ENCODE measurements around the gene MAGEB3.
"Not testable (repeated sequence)": the region's sequence is repeated elsewhere in the genome, so short reads cannot be mapped to it uniquely, and the experiment has no call there.

Gene MAGEB3, protein sequence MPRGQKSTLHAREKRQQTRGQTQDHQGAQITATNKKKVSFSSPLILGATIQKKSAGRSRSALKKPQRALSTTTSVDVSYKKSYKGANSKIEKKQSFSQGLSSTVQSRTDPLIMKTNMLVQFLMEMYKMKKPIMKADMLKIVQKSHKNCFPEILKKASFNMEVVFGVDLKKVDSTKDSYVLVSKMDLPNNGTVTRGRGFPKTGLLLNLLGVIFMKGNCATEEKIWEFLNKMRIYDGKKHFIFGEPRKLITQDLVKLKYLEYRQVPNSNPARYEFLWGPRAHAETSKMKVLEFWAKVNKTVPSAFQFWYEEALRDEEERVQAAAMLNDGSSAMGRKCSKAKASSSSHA

DNA sequence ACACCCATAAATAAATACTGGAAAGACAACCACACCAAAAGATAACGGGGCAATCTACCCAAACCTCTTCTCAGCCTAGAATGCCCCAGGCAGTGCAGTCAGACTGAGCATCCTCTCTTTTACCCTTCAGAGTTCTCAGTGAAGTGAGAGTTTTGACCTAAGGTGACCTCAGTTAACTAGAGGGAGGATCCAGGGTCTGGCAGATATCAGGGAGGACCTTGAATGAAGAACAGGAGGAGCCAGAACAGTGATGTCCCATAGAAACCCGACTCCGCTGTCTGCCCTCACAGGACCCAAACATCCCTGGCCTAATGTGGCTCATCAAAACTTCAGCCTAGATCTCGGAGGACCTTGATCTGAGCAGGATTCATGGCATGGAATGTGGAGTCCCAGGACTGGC lies at the start of gene MAGEB3:
Gene MAGEB3 (plus strand): TSS at position 263 of the 400 bp plus-strand sequence. CDS start 5,268 bp downstream, outside the sequence.
- DNase-seq: no peak

DNA sequence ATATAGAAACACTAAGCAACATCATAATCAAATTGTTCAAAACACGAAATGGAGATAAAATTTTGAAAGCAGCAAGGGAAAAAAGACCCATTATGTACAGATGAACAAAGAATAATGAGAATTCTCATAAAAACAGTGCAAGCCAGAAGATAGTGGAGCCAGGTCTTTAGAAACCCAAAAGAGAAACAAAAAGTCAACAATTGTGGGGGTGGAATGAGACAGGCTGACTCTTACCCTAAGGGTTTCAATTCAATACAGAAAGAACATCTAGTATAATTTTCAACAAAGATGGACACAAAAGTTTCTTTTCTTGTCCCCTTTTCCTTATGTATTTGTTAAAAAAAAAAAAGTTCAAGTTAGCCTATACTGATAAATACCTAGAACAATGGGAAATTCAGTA lies 49.1 kb upstream of the MAGEB3 start:
- DNase-seq: no peak

DNA sequence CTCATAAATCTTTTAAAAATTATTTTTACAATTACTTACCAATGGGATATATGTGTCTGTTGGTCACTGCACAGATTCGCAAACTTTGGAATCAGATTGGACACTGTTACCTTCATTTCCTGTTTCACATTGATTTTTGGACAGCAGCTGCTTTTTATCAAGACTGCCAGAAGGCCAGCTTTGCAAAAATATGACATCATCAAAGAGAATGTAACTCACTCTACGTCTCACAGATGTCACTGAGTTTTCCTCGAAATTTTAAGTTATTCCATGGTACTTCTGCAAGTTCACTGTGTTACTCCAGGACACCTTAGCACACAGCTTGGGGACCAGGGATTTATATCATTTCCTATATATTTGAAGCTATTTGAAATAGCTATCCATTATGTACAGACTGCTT lies 46.9 kb upstream of the MAGEB3 start:
- no peak for DNase-seq

DNA sequence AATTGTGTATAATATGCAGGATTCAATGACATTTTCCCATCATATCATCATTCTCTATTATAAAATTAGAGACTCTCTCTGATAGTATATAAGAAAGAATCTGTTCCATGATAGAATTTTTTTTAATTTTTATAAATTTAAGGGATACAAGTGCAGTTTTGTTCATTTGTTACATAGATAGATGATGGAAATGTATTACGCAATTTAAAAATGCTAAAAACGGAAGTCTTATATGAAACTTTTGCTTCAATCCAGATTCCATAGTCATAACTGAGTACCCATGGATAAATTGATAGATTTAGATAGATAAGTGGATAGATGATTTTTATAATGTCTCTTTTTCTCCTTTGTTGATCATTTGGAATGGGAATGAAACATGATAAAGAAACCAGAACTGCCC lies 40.0 kb upstream of the MAGEB3 start:
- no peak for DNase-seq

DNA sequence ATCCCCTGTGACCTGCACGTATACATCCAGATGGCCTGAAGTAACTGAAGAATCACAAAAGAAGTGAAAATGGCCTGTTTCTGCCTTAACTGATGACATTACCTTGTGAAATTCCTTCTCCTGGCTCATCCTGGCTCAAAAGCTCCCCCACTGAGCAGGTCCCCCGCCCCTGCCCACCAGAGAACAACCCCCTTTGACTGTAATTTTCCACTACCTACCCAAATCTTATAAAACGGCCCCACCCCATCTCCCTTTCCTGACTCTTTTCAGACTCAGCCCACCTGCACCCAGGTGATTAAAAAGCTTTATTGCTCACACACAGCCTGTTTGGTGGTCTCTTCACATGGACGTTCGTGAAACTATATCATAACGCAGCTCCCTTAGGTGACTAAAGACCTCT lies 36.5 kb upstream of the MAGEB3 start:
- not testable (repeated sequence) for DNase-seq

DNA sequence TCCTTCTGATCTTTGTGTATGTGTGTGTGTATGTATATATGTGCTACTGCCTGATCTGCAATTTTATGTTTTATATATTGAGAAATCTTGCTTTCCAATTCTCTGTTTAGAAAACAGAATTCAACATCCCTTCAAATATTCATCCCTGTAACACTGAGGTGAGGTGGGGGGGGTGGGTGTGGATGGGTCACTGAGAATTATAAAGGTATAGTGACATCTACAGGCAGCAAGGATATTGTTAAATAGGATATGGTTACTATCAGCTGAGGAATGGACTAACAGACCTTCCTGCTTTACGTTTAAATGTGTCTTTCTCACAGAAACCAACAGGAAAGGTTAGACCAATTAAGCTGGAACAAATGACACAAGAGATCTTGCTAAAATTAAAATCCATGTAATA lies 34.1 kb upstream of the MAGEB3 start:
- DNase-seq: no peak

DNA sequence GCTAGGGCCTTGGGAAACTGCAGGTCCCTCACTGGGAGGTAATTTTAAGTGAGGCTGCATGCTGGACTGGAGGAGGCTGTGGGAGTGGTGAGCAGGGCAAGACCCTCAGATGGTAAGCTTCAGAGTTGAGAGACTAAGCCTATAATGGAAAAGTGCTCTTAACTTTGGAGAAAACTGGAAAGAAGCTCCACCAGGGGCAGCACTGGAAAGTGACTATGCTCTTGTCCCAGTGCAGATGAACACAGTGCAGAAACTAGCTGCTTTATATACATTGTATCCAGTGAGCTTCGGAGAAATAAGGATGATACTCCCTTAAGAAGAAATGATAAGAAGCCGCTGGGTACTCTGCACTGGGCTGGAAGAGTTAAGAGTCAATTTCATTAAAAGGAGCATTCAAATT lies 18.3 kb upstream of the MAGEB3 start:
- no peak for DNase-seq

DNA sequence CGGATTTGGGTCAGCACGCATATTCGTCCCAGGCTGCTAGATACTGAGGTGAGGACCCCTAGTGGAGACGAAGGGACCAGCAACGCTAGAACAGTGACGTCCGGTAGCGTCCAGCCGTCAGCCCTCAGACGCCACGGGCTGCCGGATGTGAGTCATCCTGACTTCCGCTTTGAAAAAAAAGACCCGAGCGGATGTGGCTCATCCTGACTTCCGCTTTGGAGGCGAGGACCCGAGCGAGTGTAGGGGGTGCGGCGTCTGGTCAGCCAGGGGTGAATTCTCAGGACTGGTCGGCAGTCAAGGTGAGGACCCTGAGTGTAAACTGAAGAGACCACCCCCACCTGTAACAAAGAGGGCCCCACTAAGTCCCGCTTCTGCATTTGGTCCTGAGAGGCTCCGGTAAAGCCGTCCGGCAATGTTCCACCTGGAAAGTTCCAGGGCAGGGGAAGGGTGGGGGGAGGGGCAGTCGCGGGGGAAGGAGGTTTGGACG lies 15.1 kb upstream of the MAGEB3 start, which contains the start of gene MAGEB2:
Gene MAGEB2 (plus strand): TSS at position 207 of the 487 bp plus-strand sequence. CDS start 3,018 bp downstream, outside the sequence.
- no peak for DNase-seq

DNA sequence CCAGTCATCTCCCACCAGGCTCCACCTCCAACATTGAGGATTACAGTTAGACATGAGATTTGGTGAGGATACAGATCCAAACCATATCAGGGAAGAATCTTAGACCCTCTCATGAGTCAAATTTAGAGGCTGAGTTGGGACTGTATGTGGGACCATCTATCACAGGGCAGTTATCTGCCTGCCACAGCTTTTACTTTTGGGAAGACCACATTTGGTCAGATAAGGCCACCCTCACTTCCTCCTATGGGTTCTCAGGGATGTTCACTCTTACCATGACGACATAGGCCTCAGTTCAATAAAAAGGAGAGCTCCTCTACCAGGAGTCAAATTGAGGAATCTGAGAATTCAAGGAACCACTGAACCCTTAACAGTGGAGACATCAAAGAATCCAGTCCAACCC lies 13.0 kb upstream of the MAGEB3 start:
- DNase-seq: no peak

DNA sequence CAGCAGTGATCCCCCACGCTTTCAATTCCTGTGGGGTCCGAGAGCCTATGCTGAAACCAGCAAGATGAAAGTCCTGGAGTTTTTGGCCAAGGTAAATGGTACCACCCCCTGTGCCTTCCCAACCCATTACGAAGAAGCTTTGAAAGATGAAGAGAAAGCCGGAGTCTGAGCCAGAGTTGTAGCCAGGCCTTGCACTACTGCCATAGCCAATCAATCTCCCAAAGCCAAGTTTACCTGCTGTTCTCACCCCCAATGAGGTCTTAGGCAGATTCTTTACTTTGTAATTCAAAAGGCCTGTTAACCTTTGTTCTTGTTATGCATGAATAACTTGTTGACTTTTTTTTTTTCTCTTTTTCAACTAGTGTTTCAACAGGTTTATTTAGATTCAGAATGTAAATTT lies 11.1 kb upstream of the MAGEB3 start:
- no peak for DNase-seq

DNA sequence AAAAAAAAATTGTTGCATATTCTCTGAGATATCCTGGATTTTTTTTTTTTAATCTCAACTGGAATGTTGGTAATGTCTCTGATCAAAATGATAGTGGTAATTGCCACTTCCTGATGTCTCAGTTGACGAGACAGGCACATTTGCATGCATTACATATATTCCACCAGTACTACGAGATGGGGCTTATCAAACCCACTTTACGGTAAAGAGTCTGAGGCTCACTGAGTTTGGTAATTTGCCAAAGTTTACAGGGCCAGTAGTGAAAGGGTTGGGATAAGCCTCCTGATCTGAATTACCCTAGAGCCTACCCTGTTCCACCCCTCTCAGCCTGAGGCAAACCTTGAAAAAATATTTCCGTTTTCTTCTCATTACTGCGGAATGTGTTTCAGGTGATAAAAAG lies 9.8 kb upstream of the MAGEB3 start:
- DNase-seq: no peak

DNA sequence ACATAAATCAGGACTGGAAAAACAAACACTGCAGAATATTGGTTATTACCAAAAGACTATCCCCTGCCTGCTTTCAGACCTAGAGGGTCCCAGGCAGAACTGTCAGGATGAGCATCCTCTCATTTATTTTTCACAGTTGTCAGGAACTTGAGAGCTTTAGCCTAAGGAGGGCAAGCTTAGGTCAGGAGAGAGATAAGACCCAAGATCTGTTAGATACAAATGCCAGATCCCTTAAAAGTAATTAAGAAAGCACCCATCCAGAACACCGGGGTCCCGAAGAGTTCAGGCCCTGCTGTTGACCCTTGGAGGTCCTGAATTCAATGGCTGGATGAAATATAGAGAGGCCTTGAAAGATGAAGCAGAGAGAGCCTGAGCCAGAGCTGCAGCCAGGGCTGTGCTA lies 5.9 kb upstream of the MAGEB3 start:
- DNase-seq: no peak

DNA sequence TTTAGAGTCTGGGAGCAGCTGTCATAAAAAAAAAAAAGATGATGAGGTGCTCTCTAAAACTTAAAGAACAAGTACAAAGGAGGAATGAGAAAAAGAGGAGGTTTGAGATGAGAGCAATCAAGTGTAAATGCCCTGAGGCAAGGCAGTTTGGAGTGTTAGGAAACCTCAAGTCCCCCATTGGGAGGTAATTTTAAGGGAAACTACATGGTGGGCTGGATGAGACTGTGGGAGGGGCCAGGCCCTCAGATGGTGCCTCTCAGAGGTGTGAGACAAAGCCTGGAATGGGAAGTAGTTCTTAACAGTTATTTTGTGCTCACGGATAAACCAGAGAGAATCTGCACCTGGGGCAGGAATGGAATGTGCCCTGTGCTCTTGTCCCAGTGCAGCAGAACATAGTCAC lies 1.9 kb upstream of the MAGEB3 start:
- no peak for DNase-seq

DNA sequence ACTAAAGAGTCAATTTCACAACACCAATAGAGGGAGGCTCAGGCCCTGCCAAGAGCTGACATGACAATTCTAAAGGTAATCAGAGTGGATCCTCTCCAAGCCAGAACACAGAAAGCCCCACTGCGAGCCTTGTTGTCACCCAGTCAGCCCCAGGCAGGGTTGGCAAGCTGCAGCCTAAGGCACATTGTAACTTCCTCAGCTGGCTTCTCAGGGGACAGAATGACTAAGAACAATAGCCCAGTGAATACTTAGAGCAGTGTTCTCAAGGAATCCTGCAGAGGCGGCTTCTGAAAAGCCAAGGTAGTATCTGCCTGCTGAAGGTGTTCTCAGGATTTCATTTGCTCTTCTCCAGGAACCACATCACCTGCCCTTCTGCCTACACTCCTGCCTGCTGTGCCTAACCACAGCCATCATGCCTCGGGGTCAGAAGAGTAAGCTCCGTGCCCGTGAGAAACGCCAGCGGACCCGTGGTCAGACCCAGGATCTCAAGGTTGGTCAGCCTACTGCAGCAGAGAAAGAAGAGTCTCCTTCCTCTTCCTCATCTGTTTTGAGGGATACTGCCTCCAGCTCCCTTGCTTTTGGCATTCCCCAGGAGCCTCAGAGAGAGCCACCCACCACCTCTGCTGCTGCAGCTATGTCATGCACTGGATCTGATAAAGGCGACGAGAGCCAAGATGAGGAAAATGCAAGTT lies 11.4 kb downstream of the MAGEB3 start, which contains the start of gene MAGEB4:
Gene MAGEB4 (plus strand): TSS at position 277 of the 692 bp plus-strand sequence. CDS start 136 bp downstream, at position 413.
- no peak for DNase-seq

DNA sequence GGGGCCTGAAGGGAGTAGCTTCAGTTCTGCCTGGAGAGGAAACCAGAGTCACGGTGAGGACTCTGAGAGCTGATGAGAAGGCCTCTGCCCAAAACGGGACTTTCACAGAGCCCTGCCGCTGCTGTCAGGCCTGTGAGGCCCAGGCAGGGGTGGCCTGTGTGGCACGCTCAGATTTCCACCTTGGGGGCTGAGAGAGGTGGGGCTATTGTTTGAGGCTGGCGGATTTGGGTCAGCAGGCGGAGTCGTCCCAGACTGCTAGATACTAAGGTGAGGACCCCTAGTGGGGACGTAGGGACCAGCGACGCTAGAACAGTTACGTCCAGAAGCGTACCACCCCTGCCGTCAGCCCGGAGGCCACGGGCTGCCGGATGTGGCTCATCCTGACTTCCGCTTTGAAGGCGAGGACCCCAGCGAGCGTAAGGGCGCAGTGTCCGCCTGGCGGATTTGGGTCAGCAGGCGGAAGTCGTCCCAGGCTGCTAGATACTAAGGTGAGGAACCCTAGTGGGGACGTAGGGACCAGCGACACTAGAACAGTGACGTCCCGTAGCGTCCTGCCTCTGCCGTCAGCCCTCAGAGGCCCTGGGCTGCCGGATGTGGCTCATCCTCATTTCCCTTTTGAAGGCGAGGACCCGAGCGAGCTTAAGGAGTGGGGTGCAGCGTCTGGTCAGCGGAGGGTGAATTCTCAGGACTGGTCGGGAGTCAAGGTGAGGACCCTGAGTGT lies 16.5 kb downstream of the MAGEB3 start, which contains the start of gene MAGEB1:
Gene MAGEB1 (plus strand): TSS at position 378 of the 721 bp plus-strand sequence. CDS start 3,348 bp downstream, outside the sequence.
- peak; percentile 14 for DNase-seq

DNA sequence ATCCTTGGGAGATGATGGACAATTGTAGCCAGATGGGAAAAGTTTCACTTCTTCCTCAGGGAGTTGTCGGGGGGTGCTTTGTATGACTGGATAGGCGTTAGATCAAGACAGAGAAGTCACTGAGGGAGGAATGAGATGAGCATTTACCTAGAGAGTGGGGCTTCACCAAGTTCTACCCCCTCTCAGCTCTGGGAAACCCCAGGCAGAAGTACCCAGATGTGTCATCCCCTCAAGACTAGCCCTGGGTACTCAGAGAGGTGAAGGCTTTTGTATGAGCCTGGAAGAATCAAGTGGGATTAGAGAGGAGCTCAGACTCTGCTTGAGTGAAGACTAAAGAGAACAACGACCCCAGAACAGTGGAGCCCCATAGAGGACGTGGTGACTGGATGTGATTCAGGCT lies 18.4 kb downstream of the MAGEB3 start:
- DNase-seq: no peak

DNA sequence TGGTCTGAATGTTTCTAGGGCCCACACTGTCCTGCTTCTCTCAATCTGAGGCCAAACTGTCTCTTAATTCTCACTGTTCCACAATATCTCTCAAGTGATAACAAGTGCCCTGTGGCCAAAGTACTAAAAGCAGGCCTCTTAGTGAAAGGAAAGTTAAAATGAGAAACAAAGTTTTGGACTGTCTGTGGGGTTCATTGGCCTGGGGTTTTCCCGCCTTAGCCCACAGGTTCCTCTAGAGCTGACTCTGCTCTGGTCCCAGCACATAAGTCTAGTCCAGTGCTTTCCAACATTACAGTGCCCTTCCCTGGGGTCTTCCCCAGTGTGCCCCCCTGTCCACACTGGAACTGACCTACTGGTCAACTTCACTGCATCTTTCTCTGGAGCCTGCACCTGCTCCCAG lies 22.8 kb downstream of the MAGEB3 start:
- no peak for DNase-seq

DNA sequence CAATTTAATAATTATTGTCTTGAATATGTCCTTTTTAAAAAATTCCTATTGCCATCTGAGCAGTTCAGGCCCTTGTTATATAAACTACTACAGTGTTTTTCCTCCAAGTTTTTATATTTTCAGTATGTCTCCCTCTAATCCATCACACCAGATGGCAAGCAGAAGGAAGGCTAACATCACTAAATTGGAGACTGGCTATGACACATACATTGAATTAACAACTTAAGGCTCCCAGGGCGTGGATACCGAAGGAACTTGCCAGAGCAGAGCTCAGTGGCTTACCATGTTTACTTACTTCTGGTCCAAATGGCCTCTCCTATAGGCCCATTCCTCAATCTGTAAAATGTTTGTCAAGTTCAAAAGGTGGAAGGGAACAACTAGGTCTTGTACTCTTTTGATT lies 29.5 kb downstream of the MAGEB3 start:
- DNase-seq: no peak

DNA sequence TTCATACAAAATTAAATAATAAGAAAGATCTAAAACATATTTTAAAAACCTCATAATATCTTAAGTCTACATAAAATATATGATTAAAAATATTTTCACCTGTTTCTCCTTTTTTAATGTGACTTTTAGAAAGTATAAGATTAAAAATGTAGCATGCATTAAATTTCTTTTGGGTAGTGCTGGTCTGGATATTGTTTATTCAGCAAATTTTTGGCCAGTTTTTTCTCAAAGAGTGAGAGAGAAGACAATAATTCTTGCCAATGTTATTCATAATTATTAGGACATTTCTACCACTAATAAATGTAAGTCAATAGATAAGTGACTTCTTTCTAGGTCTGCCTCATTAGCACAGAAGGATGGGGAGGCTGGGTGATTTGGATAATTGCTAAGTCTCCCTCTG lies 30.6 kb downstream of the MAGEB3 start:
- no peak for DNase-seq

DNA sequence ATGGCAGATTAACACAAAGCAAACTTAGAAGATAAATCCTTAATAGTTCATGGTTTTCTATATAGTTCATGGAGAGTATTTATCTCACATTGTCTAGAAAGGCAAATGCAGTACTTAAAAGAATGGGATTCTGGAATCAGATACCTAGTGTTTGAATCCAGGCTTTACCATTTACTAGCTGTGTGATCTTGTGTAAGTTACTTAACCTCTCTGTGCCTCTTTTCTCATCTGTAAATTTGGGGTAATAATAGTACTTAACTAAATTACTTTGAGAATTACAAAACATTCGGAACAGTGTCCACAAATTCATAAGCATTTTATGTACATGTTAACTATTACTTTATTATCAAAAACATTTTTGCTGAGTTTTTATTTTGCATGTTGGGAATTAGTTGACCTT lies 32.3 kb downstream of the MAGEB3 start:
- no peak for DNase-seq

DNA sequence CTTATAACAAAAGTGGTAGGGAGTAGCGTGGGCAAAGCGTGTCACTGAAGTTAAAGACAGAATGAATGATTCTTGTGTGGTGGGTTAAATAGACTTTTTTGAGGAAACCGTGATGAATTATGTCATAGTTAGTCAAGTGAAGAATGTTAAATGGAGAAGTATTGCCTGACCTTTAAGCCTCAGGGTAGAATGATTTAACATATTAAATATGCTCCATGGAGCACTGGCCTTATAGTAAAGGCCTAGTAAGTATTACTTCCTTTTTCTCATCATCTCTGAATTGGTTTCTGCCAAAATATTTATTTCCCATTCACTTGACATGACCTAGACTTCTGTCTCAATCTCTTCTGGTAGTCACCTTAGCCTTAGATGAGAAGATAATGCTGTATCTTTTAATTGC lies 40.2 kb downstream of the MAGEB3 start:
- no peak for DNase-seq

DNA sequence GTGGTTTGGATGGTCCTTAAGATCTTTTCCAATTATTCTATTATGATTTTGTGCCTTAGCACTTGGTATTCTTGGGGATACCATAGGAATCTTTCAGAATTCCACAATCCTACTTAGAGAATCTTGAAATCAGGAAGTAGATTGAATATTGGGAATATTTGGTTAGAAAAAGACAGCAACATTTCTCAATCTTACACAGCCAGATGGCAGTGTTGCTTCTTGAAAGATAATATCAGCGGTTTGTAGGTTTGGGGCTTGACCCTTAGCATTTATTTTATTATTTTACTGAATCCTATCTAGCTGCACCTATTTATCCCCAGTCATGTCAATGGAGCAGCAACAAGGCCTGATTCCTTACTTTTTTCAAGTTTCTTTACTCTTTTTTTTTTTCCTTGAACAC lies 45.0 kb downstream of the MAGEB3 start:
- no peak for DNase-seq

DNA sequence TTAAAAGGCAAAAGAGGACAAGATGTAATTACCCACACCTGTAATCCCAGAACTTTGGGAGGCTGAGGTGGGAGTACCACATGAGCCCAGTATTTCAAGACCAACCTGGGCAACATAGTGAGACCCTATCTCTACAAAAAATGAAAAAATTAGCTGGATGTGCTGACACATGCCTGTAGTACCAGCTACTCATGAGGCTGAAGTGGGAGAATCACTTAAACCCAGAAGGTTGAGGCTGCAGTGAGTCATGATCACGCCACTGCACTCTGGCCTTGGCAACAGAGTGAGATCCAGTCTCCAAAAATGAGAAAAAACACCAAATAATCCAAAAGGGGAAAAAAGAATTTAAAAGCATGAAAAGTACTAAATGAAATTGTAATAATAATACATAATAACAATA lies 47.9 kb downstream of the MAGEB3 start:
- DNase-seq: no peak

Measured in NCI-H1694 (cell line).